K562 (cell line): ENCODE data around the gene HOXB3. TPM values are rescaled to one million over a fixed set of nuclear protein-coding genes. Genes with fewer than 3 reads are reported as not detected.
A peak's percentile ranks its signal among the peaks of the same experiment; 100 is the strongest.

Source experiments
- AFF1 ChIP-seq, 2 experiments: fragments of 450-650 bp; IDR thresholded peaks; 2 replicates each; pipeline ENCODE4 v1.6.1; 2018; ENCODE audit warnings: mild to moderate bottlenecking in 2 of 2, low read depth in 1 of 2; ENCODE audit not compliant: partially characterized antibody in 2 of 2
- DNMT1 ChIP-seq: fragments of 450-650 bp; IDR thresholded peaks from 2 replicates; pipeline ENCODE4 v1.6.1; 2016; ENCODE audit warnings: antibody characterized with exemption, mild to moderate bottlenecking
- EGR1 ChIP-seq: fragments of 450-650 bp; conservative IDR thresholded peaks from 2 replicates; pipeline ENCODE4 v1.6.1; 2017; ENCODE audit warnings: mild to moderate bottlenecking
- POLR2H ChIP-seq: IDR thresholded peaks from 2 replicates; pipeline ENCODE4 v1.6.1; 2016; ENCODE audit warnings: missing genetic modification characterization, low read depth, mild to moderate bottlenecking, control low read depth, missing compliant biosample characterization, moderate library complexity
- STAT6 ChIP-seq: sonication (generic); formaldehyde crosslinking; IDR thresholded peaks from 2 replicates; pipeline ENCODE4 v1.8.1; 2023; ENCODE audit warnings: mild to moderate bottlenecking, missing genetic modification reagents
- ZBED1 ChIP-seq: IDR thresholded peaks from 2 replicates; pipeline ENCODE4 v1.6.1; 2014
- ZFX ChIP-seq: sonication (generic); formaldehyde crosslinking; IDR thresholded peaks from 2 replicates; pipeline ENCODE4 v1.8.0; 2022; ENCODE audit warnings: mild to moderate bottlenecking, missing genetic modification reagents, moderate library complexity
- ZNF134 ChIP-seq: fragments of 250-450 bp; sonication (Bioruptor Pico); conservative IDR thresholded peaks from 2 replicates; pipeline ENCODE4 v1.4.0; 2020
- polyA plus RNA-seq, 8 experiments: library from polyadenylated mRNA; depleted of rRNA in 4 of 8; stranded (reverse) in 5 of 8; unstranded in 3 of 8; fragments of >200 nt; fragmentation: Nextera tagmentation in 2 of 8; fragmentation: Illumina TruSeq in 1 of 8; extraction: Ambion mirVana in 2 of 8; extraction: Trizol in 1 of 8; gene quantifications; 2 replicates each; pipeline versions ENCODE4 v1.2.1 to v1.2.3, GENCODE V29; 2011 to 2014; ENCODE audit warnings: inconsistent platforms in 1 of 8, missing spikeins in 1 of 8
- total RNA-seq, 7 experiments: library from RNA; depleted of rRNA in 6 of 7; stranded (reverse); fragments of >200 nt in 6 of 7; fragmentation: Illumina TruSeq in 2 of 7; extraction: Trizol in 2 of 7; gene quantifications; 2 replicates each; pipeline versions ENCODE4 v1.2.1 to v1.2.3, GENCODE V29; 2011 to 2021; ENCODE audit warnings: low replicate concordance in 1 of 7
- TF ChIP-seq, protein P1 (sequence below): sonication (generic); formaldehyde crosslinking; IDR thresholded peaks from 2 replicates; pipeline ENCODE4 v1.8.1; 2023; ENCODE audit warnings: mild to moderate bottlenecking, missing genetic modification reagents
- TF ChIP-seq, protein P2 (sequence below): fragments of 450-650 bp; IDR thresholded peaks from 2 replicates; pipeline ENCODE4 v1.7.1; 2018; ENCODE audit warnings: mild to moderate bottlenecking, low read depth; ENCODE audit not compliant: partially characterized antibody

HOXB3 gene
- total and polyA plus RNA-seq, 9 of the 15 experiments (the other 6 are each of a cell fraction or from before 2014, with no cell fraction given), result 2.4 to 41.3 (median 20.2) TPM

GRCh38 chr17:48578616-48579470, 11.2 kb downstream of the HOXB3 start (continued):
- TF ChIP-seq, protein P1, sequence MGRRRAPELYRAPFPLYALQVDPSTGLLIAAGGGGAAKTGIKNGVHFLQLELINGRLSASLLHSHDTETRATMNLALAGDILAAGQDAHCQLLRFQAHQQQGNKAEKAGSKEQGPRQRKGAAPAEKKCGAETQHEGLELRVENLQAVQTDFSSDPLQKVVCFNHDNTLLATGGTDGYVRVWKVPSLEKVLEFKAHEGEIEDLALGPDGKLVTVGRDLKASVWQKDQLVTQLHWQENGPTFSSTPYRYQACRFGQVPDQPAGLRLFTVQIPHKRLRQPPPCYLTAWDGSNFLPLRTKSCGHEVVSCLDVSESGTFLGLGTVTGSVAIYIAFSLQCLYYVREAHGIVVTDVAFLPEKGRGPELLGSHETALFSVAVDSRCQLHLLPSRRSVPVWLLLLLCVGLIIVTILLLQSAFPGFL (CRISPR knock-in tag), result no peak
- TF ChIP-seq ZFX, result peak; percentile 67
- no peak for TF ChIP-seq DNMT1
- no peak for TF ChIP-seq ZNF134
- peak; percentile 36 to 62 for TF ChIP-seq AFF1 (IDR thresholded peaks at IDR 0.05; ENCODE audit: low read depth in 1 of 2, partially characterized antibody in 2 of 2)
- TF ChIP-seq STAT6, result no peak
- TF ChIP-seq POLR2H, result no peak
- TF ChIP-seq, protein P2, sequence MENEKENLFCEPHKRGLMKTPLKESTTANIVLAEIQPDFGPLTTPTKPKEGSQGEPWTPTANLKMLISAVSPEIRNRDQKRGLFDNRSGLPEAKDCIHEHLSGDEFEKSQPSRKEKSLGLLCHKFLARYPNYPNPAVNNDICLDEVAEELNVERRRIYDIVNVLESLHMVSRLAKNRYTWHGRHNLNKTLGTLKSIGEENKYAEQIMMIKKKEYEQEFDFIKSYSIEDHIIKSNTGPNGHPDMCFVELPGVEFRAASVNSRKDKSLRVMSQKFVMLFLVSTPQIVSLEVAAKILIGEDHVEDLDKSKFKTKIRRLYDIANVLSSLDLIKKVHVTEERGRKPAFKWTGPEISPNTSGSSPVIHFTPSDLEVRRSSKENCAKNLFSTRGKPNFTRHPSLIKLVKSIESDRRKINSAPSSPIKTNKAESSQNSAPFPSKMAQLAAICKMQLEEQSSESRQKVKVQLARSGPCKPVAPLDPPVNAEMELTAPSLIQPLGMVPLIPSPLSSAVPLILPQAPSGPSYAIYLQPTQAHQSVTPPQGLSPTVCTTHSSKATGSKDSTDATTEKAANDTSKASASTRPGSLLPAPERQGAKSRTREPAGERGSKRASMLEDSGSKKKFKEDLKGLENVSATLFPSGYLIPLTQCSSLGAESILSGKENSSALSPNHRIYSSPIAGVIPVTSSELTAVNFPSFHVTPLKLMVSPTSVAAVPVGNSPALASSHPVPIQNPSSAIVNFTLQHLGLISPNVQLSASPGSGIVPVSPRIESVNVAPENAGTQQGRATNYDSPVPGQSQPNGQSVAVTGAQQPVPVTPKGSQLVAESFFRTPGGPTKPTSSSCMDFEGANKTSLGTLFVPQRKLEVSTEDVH, result no peak
- TF ChIP-seq ZBED1, result no peak
- no peak; the same call in 1 of the 2 replicates for TF ChIP-seq EGR1
